Retinal pigment epithelial cell (primary cell): ENCODE measurements around the gene IL12RB1.

Experiments used
- DNase-seq: peaks from one replicate; pipeline ENCODE4 v3.0.0-alpha.2; 2010; ENCODE audit warnings: low read depth
- H3K4me3 ChIP-seq: 2 replicates; pipeline ENCODE4 v1.5.1; 2011; ENCODE audit warnings: mild to moderate bottlenecking, low read length, control low read depth, moderate library complexity
- TF ChIP-seq, protein P1 (sequence below): conservative IDR thresholded peaks from 2 replicates; pipeline ENCODE4 v1.5.1; 2011; ENCODE audit warnings: low read depth, low read length, control low read depth, inconsistent platforms

Gene IL12RB1

DNA sequence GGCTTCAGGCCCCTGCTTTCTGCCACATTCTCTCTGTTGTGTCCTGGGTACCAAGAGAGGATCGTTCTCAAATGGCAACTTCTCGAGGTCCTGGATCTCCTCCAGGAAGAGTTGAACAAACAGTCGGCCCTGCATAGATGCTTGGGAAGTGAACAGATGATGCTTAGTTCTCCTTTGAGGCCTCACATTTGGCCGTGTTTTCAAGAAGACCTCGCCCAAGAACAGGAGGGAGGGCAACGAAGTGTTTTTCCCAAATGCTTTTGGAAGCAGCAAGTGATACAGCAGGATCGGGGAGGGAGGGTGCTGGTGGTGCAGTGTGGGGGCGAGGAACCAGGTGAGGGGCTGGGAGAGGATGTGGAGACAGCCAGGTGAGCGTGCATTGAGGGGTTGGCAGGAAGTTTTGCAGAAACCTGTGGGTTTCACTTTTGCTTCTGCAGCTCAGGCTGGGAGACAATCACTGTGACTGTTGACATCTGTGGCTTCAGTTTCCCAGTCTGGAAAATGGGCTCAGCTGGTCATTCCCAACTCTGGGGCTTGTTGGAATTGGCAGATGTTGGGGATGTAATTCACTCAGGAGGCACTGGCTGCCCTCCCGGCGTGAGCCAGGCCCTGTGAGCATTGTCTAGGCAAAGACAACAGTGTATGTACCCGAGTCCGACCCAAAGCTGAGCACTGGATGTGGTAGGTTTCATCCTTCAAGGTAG, 32.4 kb upstream of the IL12RB1 start:
- DNase-seq = no peak
- TF ChIP-seq, protein P1, sequence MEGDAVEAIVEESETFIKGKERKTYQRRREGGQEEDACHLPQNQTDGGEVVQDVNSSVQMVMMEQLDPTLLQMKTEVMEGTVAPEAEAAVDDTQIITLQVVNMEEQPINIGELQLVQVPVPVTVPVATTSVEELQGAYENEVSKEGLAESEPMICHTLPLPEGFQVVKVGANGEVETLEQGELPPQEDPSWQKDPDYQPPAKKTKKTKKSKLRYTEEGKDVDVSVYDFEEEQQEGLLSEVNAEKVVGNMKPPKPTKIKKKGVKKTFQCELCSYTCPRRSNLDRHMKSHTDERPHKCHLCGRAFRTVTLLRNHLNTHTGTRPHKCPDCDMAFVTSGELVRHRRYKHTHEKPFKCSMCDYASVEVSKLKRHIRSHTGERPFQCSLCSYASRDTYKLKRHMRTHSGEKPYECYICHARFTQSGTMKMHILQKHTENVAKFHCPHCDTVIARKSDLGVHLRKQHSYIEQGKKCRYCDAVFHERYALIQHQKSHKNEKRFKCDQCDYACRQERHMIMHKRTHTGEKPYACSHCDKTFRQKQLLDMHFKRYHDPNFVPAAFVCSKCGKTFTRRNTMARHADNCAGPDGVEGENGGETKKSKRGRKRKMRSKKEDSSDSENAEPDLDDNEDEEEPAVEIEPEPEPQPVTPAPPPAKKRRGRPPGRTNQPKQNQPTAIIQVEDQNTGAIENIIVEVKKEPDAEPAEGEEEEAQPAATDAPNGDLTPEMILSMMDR = no peak
- H3K4me3 ChIP-seq = no peak overlapping the region

DNA sequence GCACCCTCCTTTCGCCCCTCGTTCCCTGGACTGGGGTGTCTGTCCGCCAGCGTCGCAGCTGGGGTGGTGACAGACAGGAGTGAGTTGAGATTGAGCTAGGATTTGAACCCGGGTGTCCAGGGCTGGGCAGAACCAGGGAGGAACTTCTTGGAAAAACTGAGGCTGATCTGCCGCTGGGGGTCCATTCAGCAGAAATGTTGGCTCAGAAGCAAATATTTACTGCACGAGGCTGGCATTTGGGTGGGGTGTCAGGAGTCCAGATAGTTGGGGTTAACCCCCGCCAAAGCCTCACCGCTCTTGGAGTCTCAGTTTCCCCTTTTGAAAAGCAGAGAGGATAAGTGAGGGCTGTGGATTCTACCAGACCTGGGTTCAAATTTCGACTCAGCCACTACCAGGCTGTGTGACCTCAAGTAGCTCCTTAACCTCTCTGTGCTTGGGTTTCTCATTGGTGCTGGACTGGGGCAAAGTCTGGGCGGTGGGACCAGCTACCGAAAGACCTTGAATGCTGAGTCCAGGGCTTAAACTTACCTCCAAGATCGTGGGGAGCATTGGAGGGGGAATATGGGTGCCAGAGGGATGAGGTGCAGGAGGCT, 31.8 kb upstream of the IL12RB1 start:
- TF ChIP-seq, protein P1 = no peak
- DNase-seq = no peak
- peak overlapping the region; percentile 58 for H3K4me3 ChIP-seq

DNA sequence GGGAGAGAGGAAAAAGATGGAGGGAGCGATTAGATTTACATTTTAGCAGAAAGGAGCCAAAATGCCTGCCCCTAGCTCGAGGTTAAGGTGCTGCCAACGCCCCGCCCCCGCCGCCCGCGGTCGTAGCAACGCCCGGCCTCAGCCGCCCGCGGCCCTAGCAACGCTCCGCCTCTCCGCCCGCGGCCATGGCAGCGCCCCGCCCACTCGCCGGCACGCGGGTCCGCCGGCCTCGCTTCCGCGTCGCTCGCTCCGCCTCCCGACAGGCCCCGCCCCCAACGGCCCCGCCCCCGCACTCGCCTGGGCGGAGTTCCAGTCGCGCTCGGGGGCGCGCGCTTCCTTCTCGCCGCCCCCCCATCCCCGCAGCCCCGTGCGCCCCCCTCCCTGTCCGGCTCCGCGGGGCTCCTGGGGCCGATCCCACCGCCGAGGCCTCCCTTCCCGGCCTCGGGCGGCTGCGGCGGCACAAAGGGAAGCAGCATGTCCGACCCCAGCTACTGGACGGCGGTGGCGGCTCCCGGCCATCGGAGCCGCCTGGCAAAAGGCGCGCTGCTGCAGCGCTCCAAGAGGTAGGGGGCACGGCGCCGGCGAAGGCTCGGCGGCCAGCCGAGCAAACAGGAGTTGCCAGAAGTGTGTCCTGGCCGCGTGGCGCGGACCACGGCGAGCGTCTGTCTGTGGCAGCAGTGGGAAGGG, 31.1 kb upstream of the IL12RB1 start:
- peak; percentile 21 for DNase-seq
- peak overlapping the region; percentile 58 for H3K4me3 ChIP-seq
- TF ChIP-seq, protein P1 = no peak

DNA sequence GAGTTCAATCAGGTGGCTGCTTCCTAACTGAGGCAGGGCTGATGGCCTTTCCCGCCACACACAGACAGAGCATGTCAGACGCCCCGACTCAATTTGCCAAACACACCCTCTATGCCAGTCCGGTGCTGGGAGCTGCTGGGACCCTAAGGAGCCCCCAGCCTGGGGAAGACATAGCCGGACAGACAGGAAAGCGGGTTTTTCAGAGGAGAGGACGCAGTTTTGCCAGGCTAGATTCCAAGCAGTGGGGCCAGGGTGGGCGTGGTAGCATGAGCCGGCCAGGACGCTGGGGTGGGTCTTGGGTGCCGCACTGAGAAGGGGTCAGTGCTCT, 30.6 kb upstream of the IL12RB1 start:
- H3K4me3 ChIP-seq = peak overlapping the region; percentile 45
- no peak for DNase-seq

DNA sequence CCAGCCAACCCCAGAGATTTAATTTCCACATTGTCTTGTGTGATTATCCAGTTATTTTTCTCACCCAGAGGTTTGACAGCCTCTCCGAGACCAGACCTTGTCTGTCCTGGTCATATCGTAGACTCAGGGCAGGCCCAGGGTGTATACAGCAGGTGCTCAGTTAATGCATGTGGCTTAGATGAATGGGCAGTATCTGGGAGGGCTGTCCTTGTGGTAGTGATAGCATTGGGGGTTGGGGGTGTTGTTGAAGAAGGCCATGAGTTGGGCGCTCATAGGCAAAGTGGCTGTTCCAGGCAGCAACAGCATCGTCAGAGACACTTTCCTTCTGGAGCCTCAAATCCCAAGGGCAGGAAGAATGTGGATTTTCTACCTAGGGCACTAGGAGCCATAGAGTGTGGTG, 27.7 kb upstream of the IL12RB1 start:
- DNase-seq = no peak
- TF ChIP-seq, protein P1 = no peak
- H3K4me3 ChIP-seq = no peak overlapping the region

More for the DNA sequence above, 30.6 kb upstream of the IL12RB1 start:
- TF ChIP-seq, protein P1 = no peak

DNA sequence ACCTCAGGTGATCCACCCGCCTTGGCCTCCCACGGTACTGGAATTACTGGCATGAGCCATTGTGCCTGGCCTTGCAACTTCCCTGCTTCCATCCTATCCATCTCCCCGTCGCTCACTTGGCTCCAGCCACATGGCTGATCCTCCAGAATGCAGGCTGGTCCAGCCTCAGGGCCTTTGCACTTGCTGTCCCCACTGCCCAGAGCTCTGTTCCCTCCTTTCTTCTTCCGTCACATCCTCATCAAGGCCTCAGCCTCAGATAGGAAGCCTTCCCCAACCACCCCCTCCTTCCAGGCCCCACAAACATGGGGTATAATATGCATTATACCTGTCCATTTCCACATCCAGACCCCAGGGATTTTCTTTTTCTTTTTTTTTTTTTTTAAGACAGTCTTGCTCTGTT, 27.1 kb upstream of the IL12RB1 start:
- TF ChIP-seq, protein P1 = no peak
- no peak for DNase-seq
- H3K4me3 ChIP-seq = no peak overlapping the region
